ENCODE measurements around the gene VEGFD.
A peak's percentile ranks its signal among the peaks of the same experiment; 100 is the strongest.
"Not testable (repeated sequence)": the region's sequence is repeated elsewhere in the genome, so short reads cannot be mapped to it uniquely, and the experiment has no call there.

VEGFD gene

GRCh38 chrX:15305899-15306298 is 78.3 kb downstream of the VEGFD start:
- not testable (repeated sequence) for DNase-seq (ENCODE audit: low spot score)

- no peak for DNase-seq (ENCODE audit: low spot score)
These were observed 82.3 kb downstream of the VEGFD start for GRCh38 chrX:15301924-15302323.

- DNase-seq (ENCODE audit: low spot score), result peak; percentile 31
These were observed 84.0 kb downstream of the VEGFD start for GRCh38 chrX:15299941-15300851.

- no peak for DNase-seq (ENCODE audit: low spot score)
These were observed 85.4 kb downstream of the VEGFD start for GRCh38 chrX:15298780-15299179.

- no peak for DNase-seq (ENCODE audit: low spot score)
These were observed 86.0 kb downstream of the VEGFD start for GRCh38 chrX:15298201-15298600.

Data from hepatic stellate cell (primary cell).